Epithelial cell of esophagus (primary cell): ENCODE results near the gene NUP210L.

Experiments used
- DNase-seq: peaks from one replicate; pipeline ENCODE4 v3.0.0; 2010; ENCODE audit warnings: low read depth
- H3K4me3 ChIP-seq: 2 replicates; pipeline ENCODE4 v1.5.1; 2011; ENCODE audit warnings: mild to moderate bottlenecking, low read length, control low read depth
- TF ChIP-seq, protein P1 (sequence below): IDR thresholded peaks from 2 replicates; pipeline ENCODE4 v1.5.1; 2011; ENCODE audit warnings: low read depth, mild to moderate bottlenecking, low read length, control low read depth, inconsistent platforms; ENCODE audit not compliant: insufficient read depth; ENCODE audit errors: missing control alignments

The NUP210L gene

GRCh38 chr1:153967107-153967999, 187.5 kb downstream of the NUP210L start, which contains the start of gene CREB3L4:
CREB3L4 (plus strand) TSS chr1:153967902; CDS start chr1:153968526, 624 bp downstream.
- TF ChIP-seq, protein P1, sequence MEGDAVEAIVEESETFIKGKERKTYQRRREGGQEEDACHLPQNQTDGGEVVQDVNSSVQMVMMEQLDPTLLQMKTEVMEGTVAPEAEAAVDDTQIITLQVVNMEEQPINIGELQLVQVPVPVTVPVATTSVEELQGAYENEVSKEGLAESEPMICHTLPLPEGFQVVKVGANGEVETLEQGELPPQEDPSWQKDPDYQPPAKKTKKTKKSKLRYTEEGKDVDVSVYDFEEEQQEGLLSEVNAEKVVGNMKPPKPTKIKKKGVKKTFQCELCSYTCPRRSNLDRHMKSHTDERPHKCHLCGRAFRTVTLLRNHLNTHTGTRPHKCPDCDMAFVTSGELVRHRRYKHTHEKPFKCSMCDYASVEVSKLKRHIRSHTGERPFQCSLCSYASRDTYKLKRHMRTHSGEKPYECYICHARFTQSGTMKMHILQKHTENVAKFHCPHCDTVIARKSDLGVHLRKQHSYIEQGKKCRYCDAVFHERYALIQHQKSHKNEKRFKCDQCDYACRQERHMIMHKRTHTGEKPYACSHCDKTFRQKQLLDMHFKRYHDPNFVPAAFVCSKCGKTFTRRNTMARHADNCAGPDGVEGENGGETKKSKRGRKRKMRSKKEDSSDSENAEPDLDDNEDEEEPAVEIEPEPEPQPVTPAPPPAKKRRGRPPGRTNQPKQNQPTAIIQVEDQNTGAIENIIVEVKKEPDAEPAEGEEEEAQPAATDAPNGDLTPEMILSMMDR, result peak; percentile 39
- peak within 1 kb of the TSS; percentile 75 for H3K4me3 ChIP-seq
- DNase-seq, result peak; percentile 98

DNA sequence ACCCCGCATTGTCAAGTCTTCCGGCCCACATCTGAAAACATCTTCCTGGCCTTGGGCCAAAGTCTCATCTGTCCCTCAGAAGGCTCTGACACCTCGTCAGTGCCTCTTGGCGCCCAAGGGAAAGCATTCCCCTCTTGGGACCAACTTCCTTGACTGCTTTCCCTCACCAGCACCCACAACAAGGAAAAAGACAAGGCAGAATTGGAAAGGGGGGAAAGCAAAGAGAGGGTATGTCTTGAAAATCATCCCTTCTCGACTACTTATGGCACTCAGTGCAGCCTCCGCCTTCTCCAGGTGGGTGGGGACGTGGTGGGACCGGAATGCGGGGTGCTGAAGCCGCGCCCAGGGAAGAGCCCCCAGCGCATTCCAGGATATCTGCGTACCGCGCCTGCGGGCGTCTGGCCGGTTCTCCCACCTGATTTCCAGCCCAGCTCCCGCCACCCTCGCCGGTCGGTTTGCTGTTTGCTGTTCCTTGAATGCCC, 191.0 kb downstream of the NUP210L start:
- TF ChIP-seq, protein P1, result no peak
- peak overlapping the region; percentile 51 for H3K4me3 ChIP-seq
- peak; percentile 91 for DNase-seq

DNA sequence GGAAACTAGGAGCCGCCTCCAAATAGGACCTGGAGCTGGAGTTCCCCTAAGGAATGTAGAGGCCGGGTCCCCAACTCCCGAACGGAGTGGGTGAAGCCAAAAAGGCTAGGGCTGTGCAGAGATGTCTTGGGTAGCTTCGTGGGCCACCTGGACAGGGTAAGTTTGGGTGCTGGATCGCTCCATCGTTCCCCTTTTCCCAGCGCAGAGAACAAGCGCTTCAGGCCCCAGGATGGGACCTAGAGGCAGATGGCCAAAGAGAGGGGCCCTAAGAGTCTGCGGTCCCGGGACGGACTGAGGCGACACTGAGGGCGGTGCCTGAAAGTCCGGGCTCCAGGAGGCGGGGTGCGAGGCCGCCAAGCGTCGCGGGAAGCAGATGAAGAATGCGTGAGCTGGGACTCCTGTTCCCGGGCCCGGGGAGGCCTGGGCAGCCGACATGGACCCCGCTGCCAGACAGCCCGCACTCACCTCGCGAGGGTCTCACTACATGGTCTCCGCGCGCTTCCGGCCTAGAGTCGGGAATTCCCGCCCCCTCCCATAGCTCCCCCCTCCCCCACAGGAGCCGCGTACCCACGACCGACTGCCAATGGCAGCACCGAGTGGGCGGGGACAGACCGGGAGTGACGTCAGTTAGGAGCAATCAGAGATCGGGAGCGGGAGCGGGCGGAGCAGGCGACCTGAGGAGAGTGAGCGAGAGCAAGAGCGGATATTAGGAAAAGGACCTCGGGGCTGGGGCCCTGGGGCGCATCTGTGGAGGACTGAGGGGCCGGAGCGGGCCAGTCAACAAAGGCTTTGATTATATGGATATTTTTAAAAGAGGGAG, 191.6 kb downstream of the NUP210L start, which contains the start of gene SLC39A1:
TSS of gene SLC39A1 (minus strand) at position 508 of the 820 bp plus-strand sequence. CDS start 822 bp downstream, outside the sequence.
- DNase-seq, result peak; percentile 98
- TF ChIP-seq, protein P1, result no peak
- peak within 1 kb of the TSS; percentile 51 for H3K4me3 ChIP-seq

DNA sequence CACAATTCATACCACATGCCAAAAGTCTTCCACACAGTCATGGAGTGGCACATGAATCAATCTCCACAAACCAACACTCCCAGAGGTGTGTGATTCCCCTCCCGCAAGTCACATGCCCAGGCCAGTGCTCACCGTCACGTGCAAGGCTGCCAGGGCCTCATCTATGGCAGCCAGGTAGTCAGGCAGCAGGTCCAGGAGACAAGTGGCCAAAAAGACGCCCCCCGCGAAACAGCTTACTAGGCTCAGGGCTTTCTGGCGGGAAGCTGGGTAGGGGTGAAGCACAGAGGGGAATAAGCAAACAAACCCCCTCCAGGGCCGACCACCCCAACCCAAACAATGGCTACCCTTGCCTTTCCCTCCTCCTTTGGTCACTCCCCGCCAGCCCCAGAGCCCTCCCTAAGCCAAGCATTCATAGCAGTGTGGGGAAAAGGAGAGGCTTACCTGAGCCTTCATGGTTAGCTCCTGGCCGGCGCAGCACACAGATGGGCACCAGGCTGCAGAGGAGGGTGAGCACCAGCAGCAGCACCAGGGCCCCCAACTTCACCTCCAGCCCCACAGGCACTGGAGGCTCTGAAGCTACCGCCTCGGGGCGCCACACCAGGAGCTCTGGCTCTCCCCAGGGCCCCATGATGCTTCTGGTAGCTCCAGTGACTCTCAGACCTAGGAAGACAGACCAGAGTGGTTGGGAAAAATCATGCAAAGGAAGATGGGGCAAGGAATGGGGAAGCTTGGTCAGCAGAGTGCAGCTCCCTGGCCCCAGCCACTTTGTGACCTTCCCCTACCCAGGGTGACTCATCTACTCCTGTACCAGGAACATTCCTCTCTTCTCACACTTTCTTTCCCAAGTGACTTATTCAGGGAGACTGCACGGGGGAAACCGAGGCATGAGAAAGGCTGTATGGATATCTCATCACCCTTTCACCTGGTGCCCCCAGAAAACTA, 192.5 kb downstream of the NUP210L start:
- peak overlapping the region; percentile 51 for H3K4me3 ChIP-seq
- TF ChIP-seq, protein P1, result no peak

GRCh38 chr1:153961421-153961820, 193.5 kb downstream of the NUP210L start:
- DNase-seq, result no peak
- TF ChIP-seq, protein P1, result no peak
- H3K4me3 ChIP-seq, result peak overlapping the region; percentile 51

More for the DNA sequence above, 192.5 kb downstream of the NUP210L start:
- DNase-seq, result peak; percentile 82

DNA sequence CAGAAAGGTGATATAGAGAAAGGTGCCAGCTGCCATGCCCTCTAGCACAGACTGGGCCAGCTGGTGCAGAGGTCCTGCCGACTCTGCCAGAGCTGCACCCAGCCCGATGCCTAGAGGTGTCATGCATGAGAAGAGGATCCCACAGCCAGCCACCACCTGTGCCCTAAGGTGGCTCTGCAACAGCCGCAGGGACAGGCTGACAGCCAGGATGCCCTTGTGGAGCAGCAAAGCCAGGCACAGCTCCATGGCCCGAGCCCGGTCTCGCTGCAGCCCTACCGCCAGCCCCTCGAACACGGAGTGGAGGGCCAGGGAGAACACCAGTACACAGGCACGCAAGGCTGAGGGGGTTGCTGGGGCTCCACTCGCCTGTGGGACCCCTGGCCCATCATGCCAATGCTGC, 194.7 kb downstream of the NUP210L start:
- no peak for DNase-seq
- no peak overlapping the region for H3K4me3 ChIP-seq
- TF ChIP-seq, protein P1, result no peak
